Left ventricle myocardium inferior (tissue), 1 donor: Measurements from ENCODE around the gene IQSEC1. TPM values are rescaled to one million over a fixed set of nuclear protein-coding genes. Genes with fewer than 3 reads are reported as not detected.

Experiments
- DNase-seq: peaks from one replicate; pipeline ENCODE4 v3.0.0-alpha.2; 2020
- H3K27ac ChIP-seq: fragments of 200-600 bp; replicated peaks from 2 replicates; pipeline ENCODE4 v1.8.0; 2021
- H3K27me3 ChIP-seq: fragments of 200-600 bp; 2 replicates; pipeline ENCODE4 v1.8.0; 2021; ENCODE audit warnings: low read depth
- H3K36me3 ChIP-seq: fragments of 200-600 bp; 2 replicates; pipeline ENCODE4 v1.8.0; 2021
- H3K4me1 ChIP-seq: fragments of 200-600 bp; 2 replicates; pipeline ENCODE4 v1.8.0; 2021
- H3K4me3 ChIP-seq: fragments of 200-600 bp; 2 replicates; pipeline ENCODE4 v1.8.0; 2021; ENCODE audit warnings: mild to moderate bottlenecking, moderate library complexity
- H3K9me3 ChIP-seq: fragments of 200-600 bp; replicated peaks from 2 replicates; pipeline ENCODE4 v1.8.0; 2021
- intact Hi-C: fragments of 100-400 bp; cut with micrococcal nuclease; formaldehyde crosslinking; loops from one replicate; pipeline ENCODE4 v1.11.0; 2022
- total RNA-seq: library from RNA; stranded (reverse); fragmentation: NEBNext Ultra II Directional; extraction: Animal tissue kit (Norgen Biotek cat#: 25700); gene quantifications from one replicate; pipeline ENCODE4 v1.2.1, GENCODE V29; 2021
- TF ChIP-seq, protein P1 (sequence below): fragments of 200-600 bp; IDR thresholded peaks from 2 replicates; pipeline ENCODE4 v1.8.0; 2021; ENCODE audit warnings: antibody characterized with exemption, mild to moderate bottlenecking, borderline replicate concordance
- donor health status: DM: no; HTN: yes; CAD: no; lungs with severe emphysema.

Gene IQSEC1
- total RNA-seq, 1 donor from 2014 or later: 78.6 TPM

- Histone ChIP-seq H3K27me3 (no peaks in the 10 kb centered on the region), H3K36me3 (no peaks in the 10 kb centered on the region), H3K9me3 (no peaks in the 10 kb centered on the region), H3K4me1 (no peaks in the 10 kb centered on the region), H3K27ac (no peak overlapping the region), H3K4me3 (no peak overlapping the region)
- TF ChIP-seq, protein P1, sequence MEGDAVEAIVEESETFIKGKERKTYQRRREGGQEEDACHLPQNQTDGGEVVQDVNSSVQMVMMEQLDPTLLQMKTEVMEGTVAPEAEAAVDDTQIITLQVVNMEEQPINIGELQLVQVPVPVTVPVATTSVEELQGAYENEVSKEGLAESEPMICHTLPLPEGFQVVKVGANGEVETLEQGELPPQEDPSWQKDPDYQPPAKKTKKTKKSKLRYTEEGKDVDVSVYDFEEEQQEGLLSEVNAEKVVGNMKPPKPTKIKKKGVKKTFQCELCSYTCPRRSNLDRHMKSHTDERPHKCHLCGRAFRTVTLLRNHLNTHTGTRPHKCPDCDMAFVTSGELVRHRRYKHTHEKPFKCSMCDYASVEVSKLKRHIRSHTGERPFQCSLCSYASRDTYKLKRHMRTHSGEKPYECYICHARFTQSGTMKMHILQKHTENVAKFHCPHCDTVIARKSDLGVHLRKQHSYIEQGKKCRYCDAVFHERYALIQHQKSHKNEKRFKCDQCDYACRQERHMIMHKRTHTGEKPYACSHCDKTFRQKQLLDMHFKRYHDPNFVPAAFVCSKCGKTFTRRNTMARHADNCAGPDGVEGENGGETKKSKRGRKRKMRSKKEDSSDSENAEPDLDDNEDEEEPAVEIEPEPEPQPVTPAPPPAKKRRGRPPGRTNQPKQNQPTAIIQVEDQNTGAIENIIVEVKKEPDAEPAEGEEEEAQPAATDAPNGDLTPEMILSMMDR: no peak
- no peak for DNase-seq
- intact Hi-C loops: no loop called here
Measured at GRCh38 chr3:13065727-13066126, 7.5 kb downstream of the IQSEC1 start.

- intact Hi-C loops: no loop called here
- no peak overlapping the region for H3K27ac ChIP-seq
- TF ChIP-seq, protein P1: no peak
- no peaks in the 10 kb centered on the region for H3K4me1 ChIP-seq
- H3K4me3 ChIP-seq: no peak overlapping the region
- no peaks in the 10 kb centered on the region for H3K36me3 ChIP-seq
- no peaks in the 10 kb centered on the region for H3K9me3 ChIP-seq
- no peaks in the 10 kb centered on the region for H3K27me3 ChIP-seq
- DNase-seq: no peak
Measured at GRCh38 chr3:13064964-13065363, 8.3 kb downstream of the IQSEC1 start.

GRCh38 chr3:13064159-13064868 is 8.9 kb downstream of the IQSEC1 start:
- Histone ChIP-seq H3K27ac (no peak overlapping the region), H3K36me3 (no peaks in the 10 kb centered on the region), H3K27me3 (no peaks in the 10 kb centered on the region), H3K4me1 (no peaks in the 10 kb centered on the region), H3K9me3 (no peaks in the 10 kb centered on the region), H3K4me3 (no peak overlapping the region)
- DNase-seq: no peak
- intact Hi-C loops: no loop called here
- TF ChIP-seq, protein P1: no peak

DNA sequence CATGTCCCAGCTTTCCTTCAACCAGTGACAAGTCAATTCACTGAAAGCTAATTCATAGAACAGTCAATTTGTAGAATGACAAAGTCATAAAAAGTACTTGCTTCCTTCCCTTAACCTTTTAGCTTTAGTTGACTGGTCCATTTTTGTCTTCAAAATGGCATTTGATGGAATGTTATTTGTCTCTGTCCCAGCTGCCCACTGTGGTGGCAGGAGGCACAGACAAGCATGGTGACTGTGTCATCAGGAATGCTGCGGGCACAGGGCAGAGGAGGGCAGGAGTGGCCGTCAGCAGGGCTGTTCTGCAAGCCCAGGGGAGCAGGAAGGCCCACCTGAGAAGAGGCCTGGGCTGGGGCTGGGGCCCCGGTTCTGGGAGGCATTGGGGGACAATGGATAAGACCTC is 10.0 kb downstream of the IQSEC1 start:
- Histone ChIP-seq H3K4me1 (no peaks in the 10 kb centered on the region), H3K9me3 (no peaks in the 10 kb centered on the region), H3K4me3 (no peak overlapping the region), H3K27me3 (no peaks in the 10 kb centered on the region), H3K36me3 (no peaks in the 10 kb centered on the region), H3K27ac (no peak overlapping the region)
- no peak for DNase-seq
- TF ChIP-seq, protein P1: no peak
- intact Hi-C loops: no loop called here

GRCh38 chr3:13062647-13063046 is 10.6 kb downstream of the IQSEC1 start:
- no peaks in the 10 kb centered on the region for H3K27me3 ChIP-seq
- no peak overlapping the region for H3K27ac ChIP-seq
- intact Hi-C loops: no loop called here
- H3K36me3 ChIP-seq: no peaks in the 10 kb centered on the region
- no peak for DNase-seq
- no peak overlapping the region for H3K4me3 ChIP-seq
- H3K9me3 ChIP-seq: no peaks in the 10 kb centered on the region
- TF ChIP-seq, protein P1: no peak
- H3K4me1 ChIP-seq: no peaks in the 10 kb centered on the region
